ENCODE data around the gene VPS54.
"Not testable (repeated sequence)": the region's sequence is repeated elsewhere in the genome, so short reads cannot be mapped to it uniquely, and the experiment has no call there.

Gene VPS54

GRCh38 chr2:63993130-63993584 lies 26.1 kb downstream of the VPS54 start:
- not testable (repeated sequence) for DNase-seq (ENCODE audit: low read depth)

GRCh38 chr2:63992061-63992685 lies 27.1 kb downstream of the VPS54 start:
- DNase-seq (ENCODE audit: low read depth) = no peak

- not testable (repeated sequence) for DNase-seq (ENCODE audit: low read depth)
These were observed 27.8 kb downstream of the VPS54 start for GRCh38 chr2:63991173-63991999.

- no peak for DNase-seq (ENCODE audit: low read depth)
These were observed 29.2 kb downstream of the VPS54 start for GRCh38 chr2:63990072-63990471.

- DNase-seq (ENCODE audit: low read depth) = not testable (repeated sequence)
These were observed 30.3 kb downstream of the VPS54 start for GRCh38 chr2:63988842-63989436.

- DNase-seq (ENCODE audit: low read depth) = no peak
These were observed 34.4 kb downstream of the VPS54 start for GRCh38 chr2:63984606-63985359.

GRCh38 chr2:63983986-63984605 lies 35.1 kb downstream of the VPS54 start:
- no peak for DNase-seq (ENCODE audit: low read depth)

- no peak for DNase-seq (ENCODE audit: low read depth)
These were observed 36.9 kb downstream of the VPS54 start for GRCh38 chr2:63982335-63982734.

- DNase-seq (ENCODE audit: low read depth) = no peak
These were observed 37.5 kb downstream of the VPS54 start for GRCh38 chr2:63981702-63982103.

- DNase-seq (ENCODE audit: low read depth) = no peak
These were observed 38.4 kb downstream of the VPS54 start for GRCh38 chr2:63980794-63981193.

GRCh38 chr2:63977904-63978303 lies 41.3 kb downstream of the VPS54 start:
- no peak for DNase-seq (ENCODE audit: low read depth)

- DNase-seq (ENCODE audit: low read depth) = no peak
These were observed 43.1 kb downstream of the VPS54 start for GRCh38 chr2:63976125-63976510.

- DNase-seq (ENCODE audit: low read depth) = no peak
These were observed 43.6 kb downstream of the VPS54 start for GRCh38 chr2:63975437-63976124.

GRCh38 chr2:63975036-63975435 lies 44.2 kb downstream of the VPS54 start:
- not testable (repeated sequence) for DNase-seq (ENCODE audit: low read depth)

GRCh38 chr2:63962186-63962585 lies 57.0 kb downstream of the VPS54 start:
- no peak for DNase-seq (ENCODE audit: low read depth)

- no peak for DNase-seq (ENCODE audit: low read depth)
These were observed 68.8 kb downstream of the VPS54 start for GRCh38 chr2:63950414-63950813.

- no peak for DNase-seq (ENCODE audit: low read depth)
These were observed 76.4 kb downstream of the VPS54 start for GRCh38 chr2:63942788-63943187.

- DNase-seq (ENCODE audit: low read depth) = not testable (repeated sequence)
These were observed 87.1 kb downstream of the VPS54 start for GRCh38 chr2:63932104-63932503.

GRCh38 chr2:63926815-63927214 lies 92.4 kb downstream of the VPS54 start:
- no peak for DNase-seq (ENCODE audit: low read depth)

- DNase-seq (ENCODE audit: low read depth) = no peak
These were observed 104.9 kb downstream of the VPS54 start for GRCh38 chr2:63914311-63914710.

GRCh38 chr2:63903003-63903402 lies 116.2 kb downstream of the VPS54 start:
- DNase-seq (ENCODE audit: low read depth) = no peak
